ENCODE data around the gene CPED1. TPM values are rescaled to one million over a fixed set of nuclear protein-coding genes. Genes with fewer than 3 reads are reported as not detected.
"Not testable (repeated sequence)": the region's sequence is repeated elsewhere in the genome, so short reads cannot be mapped to it uniquely, and the experiment has no call there.

The CPED1 gene
- total RNA-seq, 1 donor from 2014 or later: 58.6 TPM

DNA sequence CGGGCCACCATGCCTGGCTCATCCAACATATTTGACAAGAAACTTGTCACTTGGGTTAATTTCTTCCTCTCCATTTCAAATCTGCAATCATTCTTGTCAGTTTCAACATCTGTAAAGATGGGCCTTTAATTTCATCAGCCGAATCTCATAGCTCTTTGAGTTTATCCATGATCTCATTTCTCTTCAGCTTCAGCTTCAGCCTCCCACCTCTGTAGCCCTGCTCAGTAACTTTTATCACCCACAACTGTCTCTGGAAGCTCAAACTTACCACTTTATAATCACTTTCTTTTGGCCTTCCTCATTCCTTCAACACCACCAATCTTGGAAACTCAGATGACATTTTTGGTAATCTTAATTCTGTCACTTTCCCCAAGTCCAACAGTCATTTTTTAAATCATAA lies 83.2 kb downstream of the CPED1 start:
- DNase-seq (ENCODE audit: low spot score): no peak

GRCh38 chr7:121072826-121073225 lies 84.3 kb downstream of the CPED1 start:
- no peak for DNase-seq (ENCODE audit: low spot score)

DNA sequence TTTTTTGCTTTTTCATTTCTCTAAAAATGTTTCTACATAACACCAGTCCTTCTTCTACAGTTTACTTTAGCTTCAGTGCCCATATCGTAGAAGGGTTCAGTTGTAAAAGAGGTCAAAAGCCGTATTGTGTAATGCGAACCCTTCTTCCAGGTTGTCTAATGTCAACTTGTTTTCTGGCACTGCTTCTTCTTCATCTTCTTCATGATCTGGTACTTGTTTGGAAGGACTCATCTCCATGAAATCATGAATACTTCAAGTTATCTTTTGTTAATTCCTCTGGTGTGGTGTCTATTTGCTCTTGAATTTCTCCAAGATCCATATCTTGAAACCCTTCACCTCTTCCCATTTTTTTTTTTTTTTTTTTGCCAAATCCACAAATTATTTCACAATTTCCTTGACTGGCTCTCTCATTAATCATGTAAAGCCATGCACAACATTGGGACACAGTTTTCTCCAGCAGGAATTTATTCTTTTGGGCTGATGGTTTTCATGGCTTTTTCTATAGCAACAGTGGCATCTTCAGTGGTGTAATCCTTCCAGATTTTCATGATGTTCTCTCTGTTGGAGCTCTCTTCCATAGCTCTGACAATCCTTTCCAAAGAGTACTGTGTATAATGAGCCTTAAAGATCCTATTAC lies 85.1 kb downstream of the CPED1 start:
- DNase-seq (ENCODE audit: low spot score): no peak

- not testable (repeated sequence) for DNase-seq (ENCODE audit: low spot score)
These were observed 86.9 kb downstream of the CPED1 start for GRCh38 chr7:121075424-121075841.

DNA sequence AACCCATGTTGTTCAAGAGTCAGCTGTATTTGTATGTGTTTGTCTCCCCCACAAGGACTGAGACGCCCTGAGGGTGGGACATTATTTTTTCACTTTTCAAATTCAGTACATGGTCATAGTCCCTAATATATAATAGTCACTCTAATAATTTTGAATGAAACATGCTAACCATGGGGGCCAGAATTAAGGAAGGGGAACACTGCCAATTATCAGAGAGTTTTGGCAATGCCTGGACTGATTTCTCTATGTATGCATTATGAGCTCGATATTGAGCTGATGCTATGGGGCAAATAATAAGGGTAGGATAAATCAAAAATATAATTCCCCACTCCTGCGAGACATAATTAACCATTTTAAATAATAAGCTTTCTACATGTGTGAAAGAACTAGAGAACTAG lies 87.4 kb downstream of the CPED1 start:
- no peak for DNase-seq (ENCODE audit: low spot score)

GRCh38 chr7:121076350-121077164 lies 88.0 kb downstream of the CPED1 start:
- DNase-seq (ENCODE audit: low spot score): no peak

GRCh38 chr7:121077165-121077630 lies 88.7 kb downstream of the CPED1 start:
- no peak for DNase-seq (ENCODE audit: low spot score)

DNA sequence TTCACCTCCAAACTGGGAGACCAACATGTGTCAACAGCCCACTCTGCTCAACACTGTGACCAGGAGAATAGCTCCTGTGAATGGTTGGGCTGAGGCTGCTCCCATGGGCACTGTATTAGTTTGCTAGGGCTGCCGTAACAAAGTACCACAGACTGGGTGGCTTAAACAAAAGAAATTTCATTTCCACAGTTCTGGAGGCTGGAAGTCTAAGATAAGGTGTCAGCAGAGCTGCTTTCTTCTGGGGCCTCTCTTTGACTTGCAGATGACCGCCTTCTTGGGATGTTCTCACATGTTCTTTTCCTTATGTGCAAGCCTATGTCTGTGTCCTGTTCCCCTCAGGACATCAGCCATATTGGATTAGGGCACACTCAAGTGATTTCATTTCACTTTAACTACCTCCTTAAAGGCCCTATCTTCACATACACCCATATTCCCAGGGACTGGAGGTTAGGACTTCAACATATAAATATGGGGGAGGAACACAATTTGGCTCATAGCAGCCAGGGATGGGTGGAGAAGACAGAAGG lies 90.3 kb downstream of the CPED1 start:
- no peak for DNase-seq (ENCODE audit: low spot score)

- DNase-seq (ENCODE audit: low spot score): no peak
These were observed 91.1 kb downstream of the CPED1 start for GRCh38 chr7:121079425-121080169.

- no peak for DNase-seq (ENCODE audit: low spot score)
These were observed 91.9 kb downstream of the CPED1 start for GRCh38 chr7:121080257-121080912.

DNA sequence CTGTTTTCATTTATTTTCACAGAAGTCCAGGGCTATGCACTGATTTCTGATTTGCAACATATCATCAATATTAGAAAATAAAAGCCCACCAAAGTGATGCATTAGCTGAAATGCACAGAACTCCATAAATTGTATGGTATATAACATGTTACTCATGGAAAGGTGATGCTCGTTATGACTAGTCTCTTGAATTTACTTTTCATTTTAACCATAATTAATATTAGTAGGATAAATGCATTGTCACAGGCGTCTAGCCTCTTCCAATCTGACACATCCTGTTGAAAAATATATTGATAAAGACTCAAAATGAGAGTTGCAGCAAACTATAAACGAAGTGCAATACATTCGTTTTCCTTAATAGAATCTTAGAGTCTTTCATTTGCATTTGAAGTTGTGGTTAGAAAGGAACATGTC lies 92.4 kb downstream of the CPED1 start:
- DNase-seq (ENCODE audit: low spot score): no peak

DNA sequence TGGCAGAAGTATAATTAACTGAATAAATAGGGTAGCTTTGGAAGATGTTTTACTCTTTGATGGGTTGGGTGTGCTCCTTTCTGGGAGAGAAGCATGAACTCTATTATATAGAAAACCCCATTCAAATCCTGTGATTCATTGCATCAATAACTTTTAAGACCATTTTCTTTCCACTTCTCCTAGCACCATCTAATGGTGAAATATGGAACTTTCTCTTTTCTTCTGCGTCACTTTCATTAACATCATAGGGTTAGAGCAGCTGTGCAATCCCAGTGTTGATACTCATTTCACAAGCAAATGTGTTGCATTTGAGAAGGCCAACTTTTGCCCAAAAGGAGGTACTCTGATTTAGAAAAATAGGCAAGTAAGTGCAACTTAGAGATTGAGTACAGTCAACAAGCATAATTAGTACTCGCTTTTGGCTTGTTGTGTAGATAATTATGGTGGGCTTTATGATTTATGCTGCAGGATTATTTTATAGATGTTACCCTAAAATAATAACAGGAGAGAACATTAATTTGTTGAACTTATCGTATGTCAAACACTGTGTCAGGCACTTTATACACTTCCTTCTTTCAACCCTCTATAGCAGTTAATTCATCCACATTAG lies 92.9 kb downstream of the CPED1 start:
- no peak for DNase-seq (ENCODE audit: low spot score)

- no peak for DNase-seq (ENCODE audit: low spot score)
These were observed 94.0 kb downstream of the CPED1 start for GRCh38 chr7:121082400-121083101.

GRCh38 chr7:121083138-121083789 lies 94.8 kb downstream of the CPED1 start:
- DNase-seq (ENCODE audit: low spot score): no peak

DNA sequence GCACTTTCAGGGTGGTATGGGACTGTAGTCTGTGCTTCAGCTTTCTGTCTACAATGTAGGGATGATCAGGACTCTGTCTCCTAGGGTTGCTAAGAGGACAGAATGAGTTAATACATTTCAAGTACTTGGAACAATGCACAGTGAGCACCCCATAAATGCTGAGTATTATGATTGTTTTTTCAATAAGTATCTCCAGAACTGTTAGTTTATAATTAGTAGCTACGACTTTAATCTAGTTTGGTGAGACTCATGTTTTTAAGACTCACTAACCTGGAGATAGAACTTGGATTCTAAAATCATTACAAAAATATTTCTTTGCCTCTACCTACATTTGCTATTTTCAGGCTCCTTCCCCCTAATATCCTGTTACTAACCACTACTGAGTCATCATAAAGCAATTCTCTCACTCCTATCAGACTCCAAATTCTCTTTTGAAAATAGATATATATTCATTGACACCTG lies 95.3 kb downstream of the CPED1 start:
- no peak for DNase-seq (ENCODE audit: low spot score)

- no peak for DNase-seq (ENCODE audit: low spot score)
These were observed 95.7 kb downstream of the CPED1 start for GRCh38 chr7:121084256-121084655.

DNA sequence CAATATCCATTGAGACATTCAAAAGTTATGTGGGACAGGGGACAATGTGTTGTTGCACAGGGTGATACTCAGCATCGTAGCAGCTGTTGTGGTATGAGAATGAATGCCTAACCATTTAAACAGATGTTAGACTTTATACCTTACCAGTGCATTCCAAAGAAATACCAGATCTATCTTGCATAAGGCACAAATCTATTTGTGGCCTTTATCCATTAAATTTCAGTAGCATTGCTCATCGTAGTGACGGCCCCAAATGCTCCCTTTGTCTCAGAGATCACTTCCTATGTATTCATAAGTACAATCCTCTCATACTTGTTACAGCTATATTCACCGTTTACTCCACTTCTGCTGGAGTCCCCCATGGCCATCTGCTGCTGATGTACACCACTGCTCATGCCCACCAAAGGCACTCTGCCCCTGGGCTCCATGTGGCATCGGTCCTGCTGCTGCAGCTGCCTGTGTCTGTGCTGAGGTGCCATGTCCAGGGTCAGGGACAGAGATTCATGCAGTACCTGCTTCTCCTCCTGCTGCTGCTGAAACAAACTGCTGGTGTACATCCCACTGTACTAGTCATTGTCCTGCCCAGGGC lies 96.3 kb downstream of the CPED1 start:
- DNase-seq (ENCODE audit: low spot score): no peak

DNA sequence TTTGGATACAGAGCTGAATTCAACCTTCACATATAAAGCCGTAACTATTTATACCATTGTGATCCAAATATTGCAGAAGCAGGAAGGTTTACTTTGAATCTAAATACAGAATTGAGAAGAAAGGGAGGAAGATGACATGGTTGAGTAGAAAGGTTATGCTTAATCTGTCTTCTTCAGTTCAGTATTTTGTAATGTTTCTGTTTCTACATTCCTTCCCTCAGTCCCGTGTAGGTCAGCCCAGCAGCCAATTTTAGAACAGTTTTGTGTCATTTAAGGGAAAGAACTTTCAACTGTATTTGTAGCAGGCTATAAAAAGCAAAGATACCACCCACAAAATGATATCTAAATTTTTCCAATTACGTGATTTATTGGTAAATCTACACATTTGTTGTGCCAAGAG lies 97.4 kb downstream of the CPED1 start:
- DNase-seq (ENCODE audit: low spot score): no peak

GRCh38 chr7:121088870-121089269 lies 100.4 kb downstream of the CPED1 start:
- DNase-seq (ENCODE audit: low spot score): no peak

DNA sequence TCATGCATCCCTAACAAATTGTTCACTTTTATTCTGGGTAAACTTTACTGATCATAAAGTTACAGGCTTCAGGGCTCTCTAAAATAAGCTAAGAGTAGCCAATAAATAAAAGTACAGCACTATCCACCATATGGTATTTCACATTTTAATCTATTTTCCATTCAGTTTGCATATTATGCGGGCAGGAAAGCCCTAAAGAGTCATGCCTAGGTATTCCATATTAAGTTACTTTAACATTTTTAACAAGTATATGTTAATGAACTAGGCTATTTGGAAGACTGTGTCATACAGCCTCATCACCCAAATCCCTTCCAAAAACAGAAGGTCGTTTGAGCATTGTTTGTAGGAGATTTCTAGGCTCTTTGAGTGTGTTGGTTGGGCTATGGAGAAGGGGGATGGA lies 106.3 kb downstream of the CPED1 start:
- DNase-seq (ENCODE audit: low spot score): no peak

Data from mucosa of gallbladder (tissue), 1 donor.